HCT116 (cell line): Measurements from ENCODE around the gene SPINT4. TPM values are rescaled to one million over a fixed set of nuclear protein-coding genes. Genes with fewer than 3 reads are reported as not detected.

ENCODE experiments used
- ATAC-seq: fragments of 200-7000 bp; cut with Tn5 transposase; 2 replicates; pipeline ENCODE4 v1.9.1; 2020; ENCODE audit warnings: mild to moderate bottlenecking, moderate library complexity
- Bru-seq: library from RNA; stranded (reverse); fragments of 400-500 nt; gene quantifications from one replicate; lab custom pipeline; 2021; lab: Mats Ljungman, UMichigan
- BruChase-seq, 2 experiments: library from RNA; stranded (reverse); fragments of 400-500 nt; gene quantifications; one replicate each; lab custom pipeline; 2021; lab: Mats Ljungman, UMichigan
- BruUV-seq: library from RNA; stranded (reverse); fragments of 400-500 nt; replicated peaks from 2 replicates; lab custom pipeline; 2021; lab: Mats Ljungman, UMichigan
- CTCF ChIA-PET: fragments of 300-600 bp; sonication (Branson Sonifier 250); formaldehyde crosslinking; loops from one replicate; lab custom pipeline; 2021; ENCODE audit warnings: antibody characterized with exemption; lab: Charles Lee
- POLR2A ChIA-PET: fragments of 300-600, 350-600 bp; sonication (Branson Sonifier 250); formaldehyde crosslinking; loops from one replicate; lab custom pipeline; 2021; ENCODE audit warnings: antibody characterized with exemption; lab: Charles Lee
- RAD21 ChIA-PET, 2 experiments: fragments of 300-600 bp; sonication (Branson Sonifier 250); formaldehyde crosslinking; loops; one replicate each; lab custom pipeline; 2023; ENCODE audit warnings: low total read pairs in 2 of 2; ENCODE audit not compliant: uncharacterized antibody in 2 of 2, unreplicated experiment in 2 of 2, low non-redundant PET in 1 of 2; lab: Charles Lee
- DNase-seq: peaks from one replicate; pipeline ENCODE4 v3.0.0-alpha.2; 2010; ENCODE audit warnings: low read depth, low spot score
- H2AFZ ChIP-seq: fragments of 200-600 bp; shearing (Covaris generic), sonication (generic); 2 replicates; pipeline ENCODE4 v1.6.1; 2017; ENCODE audit warnings: low read depth, mixed run types, mixed read lengths, antibody characterized with exemption, low read length; ENCODE audit not compliant: poor library complexity, severe bottlenecking
- H3K27ac ChIP-seq: 2 replicates; pipeline ENCODE4 v1.5.1; 2012; ENCODE audit warnings: low read depth, low read length
- H3K27me3 ChIP-seq: fragments of 200-600 bp; sonication (generic); 2 replicates; pipeline ENCODE4 v1.6.1; 2016; ENCODE audit warnings: mixed run types, low read length, mixed read lengths; ENCODE audit not compliant: insufficient read depth
- H3K36me3 ChIP-seq, 2 experiments: fragments of 200-500 bp in 1 of 2; fragments of 200-600 bp in 1 of 2; sonication (Bioruptor generic) in 1 of 2; sonication (generic) in 1 of 2; 2 replicates each; pipeline versions ENCODE4 v1.5.1 to v1.6.1; 2014 to 2016; ENCODE audit warnings: low read length in 2 of 2, inconsistent platforms in 1 of 2, mixed read lengths in 1 of 2, mixed run types in 1 of 2; ENCODE audit not compliant: insufficient read depth in 2 of 2, control insufficient read depth in 1 of 2
- H3K4me1 ChIP-seq, 2 experiments: fragments of 200-600 bp in 1 of 2; sonication (generic) in 1 of 2; 2 replicates each; pipeline versions ENCODE4 v1.5.1 to v1.6.1; 2012 to 2017; ENCODE audit warnings: low read length in 2 of 2, inconsistent platforms in 1 of 2, mild to moderate bottlenecking in 1 of 2, mixed read lengths in 1 of 2, mixed run types in 1 of 2, moderate library complexity in 1 of 2; ENCODE audit not compliant: insufficient read depth in 2 of 2, control insufficient read depth in 1 of 2
- H3K4me2 ChIP-seq: fragments of 200-600 bp; sonication (generic); 2 replicates; pipeline ENCODE4 v1.6.1; 2017; ENCODE audit warnings: mixed run types, low read length, mixed read lengths
- H3K4me3 ChIP-seq, 2 experiments: fragments of 200-600 bp in 1 of 2; sonication (generic) in 1 of 2; replicated peaks in 1 of 2; 2 replicates each; pipeline ENCODE4 v1.5.1; 2011 to 2016; ENCODE audit warnings: low read length in 2 of 2, control low read depth in 1 of 2, low read depth in 1 of 2, mild to moderate bottlenecking in 1 of 2, mixed read lengths in 1 of 2, mixed run types in 1 of 2
- H3K79me2 ChIP-seq: fragments of 200-600 bp; sonication (generic); 2 replicates; pipeline ENCODE4 v1.6.1; 2017; ENCODE audit warnings: mild to moderate bottlenecking, mixed run types, low read length, moderate library complexity, mixed read lengths; ENCODE audit not compliant: insufficient read depth
- H3K9ac ChIP-seq: fragments of 200-600 bp; sonication (generic); 2 replicates; pipeline ENCODE4 v1.6.1; 2016; ENCODE audit warnings: low read length, mixed read lengths
- H3K9me2 ChIP-seq: fragments of 200-600 bp; sonication (generic), shearing (Covaris generic); 2 replicates; pipeline ENCODE4 v1.6.1; 2017; ENCODE audit warnings: mixed run types, mild to moderate bottlenecking, moderate library complexity; ENCODE audit not compliant: insufficient read depth
- H3K9me3 ChIP-seq, 2 experiments: fragments of 200-500 bp in 1 of 2; fragments of 200-600 bp in 1 of 2; sonication (Bioruptor generic) in 1 of 2; sonication (generic) in 1 of 2; 2 replicates each; pipeline ENCODE4 v1.6.1; 2014 to 2017; ENCODE audit warnings: low read length in 2 of 2, mixed read lengths in 2 of 2, inconsistent platforms in 1 of 2, low read depth in 1 of 2, mild to moderate bottlenecking in 1 of 2, mixed run types in 1 of 2, moderate library complexity in 1 of 2; ENCODE audit not compliant: control insufficient read depth in 1 of 2, insufficient read depth in 1 of 2
- H4K20me1 ChIP-seq: fragments of 200-600 bp; sonication (generic), shearing (Covaris generic); 2 replicates; pipeline ENCODE4 v1.6.1; 2017; ENCODE audit warnings: mixed run types, mild to moderate bottlenecking, moderate library complexity; ENCODE audit not compliant: insufficient read depth
- CEBPB ChIP-seq: IDR thresholded peaks from 2 replicates; pipeline ENCODE4 v1.6.1; 2012; ENCODE audit warnings: low read depth
- CTCF ChIP-seq, 3 experiments: fragments of 200-600 bp in 1 of 3; sonication (generic) in 1 of 3; IDR thresholded peaks in 2 of 3; conservative IDR thresholded peaks in 1 of 3; 2 replicates each; pipeline ENCODE4 v1.5.1; 2012 to 2017; ENCODE audit warnings: low read depth in 2 of 3, low read length in 2 of 3, antibody characterized with exemption in 1 of 3, borderline replicate concordance in 1 of 3, control low read depth in 1 of 3, mild to moderate bottlenecking in 1 of 3, mixed read lengths in 1 of 3, mixed run types in 1 of 3, moderate library complexity in 1 of 3; ENCODE audit not compliant: insufficient read depth in 1 of 3
- EGR1 ChIP-seq: IDR thresholded peaks from 2 replicates; pipeline ENCODE4 v1.6.1; 2012; ENCODE audit warnings: low read depth
- EZH2 ChIP-seq: fragments of 200-600 bp; sonication (generic); IDR thresholded peaks from 2 replicates; pipeline ENCODE4 v1.6.1; 2017; ENCODE audit warnings: antibody characterized with exemption, mixed run types
- EZH2phosphoT487 ChIP-seq: fragments of 200-600 bp; IDR thresholded peaks from 2 replicates; pipeline ENCODE4 v1.6.1; 2018; ENCODE audit warnings: antibody characterized with exemption, borderline replicate concordance
- FOSL1 ChIP-seq: IDR thresholded peaks from 2 replicates; pipeline ENCODE4 v1.6.1; 2012; ENCODE audit warnings: low read depth
- POLR2A ChIP-seq: IDR thresholded peaks from 2 replicates; pipeline ENCODE4 v1.7.0; 2011; ENCODE audit warnings: borderline replicate concordance; ENCODE audit not compliant: insufficient read depth, insufficient read length; ENCODE audit errors: extremely low read depth
- POLR2AphosphoS5 ChIP-seq: IDR thresholded peaks from 2 replicates; pipeline ENCODE4 v1.6.1; 2011; ENCODE audit warnings: mild to moderate bottlenecking, low read depth, low read length, moderate library complexity
- SIN3A ChIP-seq: IDR thresholded peaks from 2 replicates; pipeline ENCODE4 v1.6.1; 2012; ENCODE audit warnings: low read depth
- YY1 ChIP-seq: IDR thresholded peaks from 2 replicates; pipeline ENCODE4 v1.6.1; 2011; ENCODE audit warnings: low read length, low read depth, moderate library complexity, mild to moderate bottlenecking; ENCODE audit not compliant: insufficient replicate concordance; ENCODE audit errors: extremely low read depth
- ZFX ChIP-seq: fragments of 450-650 bp; IDR thresholded peaks from 2 replicates; pipeline ENCODE4 v1.6.1; 2017
- ZNF274 ChIP-seq: fragments of 200-500 bp; sonication (Bioruptor generic); IDR thresholded peaks from 2 replicates; pipeline ENCODE4 v1.6.1; 2014; ENCODE audit warnings: mild to moderate bottlenecking, low read depth, low read length, inconsistent platforms
- intact Hi-C: fragments of 100-400 bp; cut with micrococcal nuclease; formaldehyde crosslinking; loops from 2 replicates; pipeline ENCODE4 v1.10.0; 2022
- long read RNA-seq: library from polyadenylated mRNA; unstranded; transcript quantifications from one replicate; pipeline ENCODE4 v2.0.0, GENCODE V29; 2021; ENCODE audit not compliant: unreplicated experiment
- polyA plus RNA-seq: library from polyadenylated mRNA; unstranded; fragments of >200 nt; gene quantifications from 2 replicates; pipeline ENCODE4 v1.2.1, GENCODE V29; 2012; ENCODE audit warnings: missing spikeins
- total RNA-seq: library from RNA; stranded (reverse); gene quantifications from one replicate; pipeline ENCODE4 v1.2.1, GENCODE V29; 2021; ENCODE audit not compliant: unreplicated experiment

Gene SPINT4
- not detected for total RNA-seq
- polyA plus RNA-seq = not detected in 2 replicates
- Bru-seq, nascent RNA = not detected
- BruChase-seq, experiment 1, labeled RNA remaining after a 6-hour chase = not detected
- BruChase-seq, experiment 2, labeled RNA remaining after a 2-hour chase = not detected
- long read RNA-seq = 0 reads

GRCh38 chr20:45722047-45722446, at the start of gene SPINT4:
Gene SPINT4 (plus strand): TSS chr20:45722347. CDS start chr20:45722368, 21 bp downstream.
- no peak within 1 kb of the TSS for H2AFZ ChIP-seq
- TF ChIP-seq POLR2A (no peak), EGR1 (no peak), SIN3A (no peak), CEBPB (no peak), YY1 (no peak), ZFX (no peak), FOSL1 (no peak), ZNF274 (no peak), CTCF (IDR thresholded peaks at IDR 0.05 in 2 of 3, conservative IDR thresholded peaks at IDR 0.05 in 1 of 3; ENCODE audit: borderline replicate concordance in 1 of 3, insufficient read depth in 1 of 3, low read depth in 2 of 3, low read length in 2 of 3) (no peak), POLR2AphosphoS5 (no peak), EZH2phosphoT487 (no peak), EZH2 (no peak)
- H3K4me3 ChIP-seq = no peak within 1 kb of the TSS
- H4K20me1 ChIP-seq = no peaks in the 10 kb centered on the region
- no peak within 1 kb of the TSS for H3K27ac ChIP-seq
- H3K9ac ChIP-seq = no peak within 1 kb of the TSS
- ATAC-seq (no peak), DNase-seq (no peak)
- no TSS peak for BruUV-seq
- peaks cover 13% of the 10 kb centered on the region for H3K27me3 ChIP-seq
- no peaks in the 10 kb centered on the region for H3K79me2 ChIP-seq
- intact Hi-C loops = no loop called here
- H3K36me3 ChIP-seq = no peaks in the 10 kb centered on the region
- no peaks in the 10 kb centered on the region for H3K9me2 ChIP-seq
- POLR2A ChIA-PET = no interaction called here
- H3K4me2 ChIP-seq = no peak within 1 kb of the TSS
- H3K4me1 ChIP-seq = no peaks in the 10 kb centered on the region
- H3K9me3 ChIP-seq = no peaks in the 10 kb centered on the region
- RAD21 ChIA-PET = no interaction called here
- CTCF ChIA-PET = no interaction called here
